GM12891 (cell line): ENCODE measurements around the gene SEMA5A.

Experiments
- POLR2A ChIP-seq: IDR thresholded peaks from 2 replicates; pipeline ENCODE4 v1.6.1; 2011; ENCODE audit warnings: low read depth, low read length, control low read depth
- SPI1 ChIP-seq: IDR thresholded peaks from 2 replicates; pipeline ENCODE4 v1.6.1; 2011; ENCODE audit warnings: low read depth, low read length, control low read depth
- TAF1 ChIP-seq: IDR thresholded peaks from 2 replicates; pipeline ENCODE4 v1.6.1; 2011; ENCODE audit warnings: low read depth, low read length, control low read depth

GRCh38 chr5:9332026-9332425 lies 213.8 kb downstream of the SEMA5A start:
- TF ChIP-seq TAF1 (no peak), POLR2A (no peak), SPI1 (no peak)
